PC-3 (cell line): ENCODE results near the gene CSMD2. TPM values are rescaled to one million over a fixed set of nuclear protein-coding genes. Genes with fewer than 3 reads are reported as not detected.

Source experiments
- ATAC-seq: fragments of 200-7000 bp; cut with Tn5 transposase; 2 replicates; pipeline ENCODE4 v1.9.1; 2020; ENCODE audit warnings: mild to moderate bottlenecking, moderate library complexity
- BruUV-seq: library from RNA; stranded (reverse); fragments of 400-500 nt; replicated peaks from 2 replicates; lab custom pipeline; 2021; lab: Mats Ljungman, UMichigan
- CTCF ChIA-PET: fragments of 300-600 bp; sonication (Branson Sonifier 250); formaldehyde crosslinking; loops from one replicate; lab custom pipeline; 2022; ENCODE audit warnings: antibody characterized with exemption; lab: Charles Lee
- POLR2A ChIA-PET: fragments of 300-600 bp; sonication (Branson Sonifier 250); formaldehyde crosslinking; loops from one replicate; lab custom pipeline; 2022; ENCODE audit warnings: antibody characterized with exemption; ENCODE audit not compliant: unreplicated experiment; lab: Charles Lee
- DNase-seq: peaks from one replicate; pipeline ENCODE4 v3.0.0-alpha.2; 2015
- H2AFZ ChIP-seq: fragments of 300-600 bp; sonication (generic); 2 replicates; pipeline ENCODE4 v1.6.0; 2016; ENCODE audit warnings: antibody characterized with exemption, low read length
- H3F3A ChIP-seq: fragments of 300-600 bp; sonication (generic); one replicate; pipeline ENCODE4 v1.6.0; 2017; ENCODE audit warnings: antibody characterized with exemption, low read length, control low read depth, mild to moderate bottlenecking; ENCODE audit not compliant: unreplicated experiment
- H3K27ac ChIP-seq: fragments of 300-600 bp; sonication (generic); 2 replicates; pipeline ENCODE4 v1.5.1; 2016; ENCODE audit warnings: mild to moderate bottlenecking, low read length
- H3K27me3 ChIP-seq: fragments of 300-600 bp; sonication (generic); 2 replicates; pipeline ENCODE4 v1.6.1; 2016; ENCODE audit warnings: low read length, mixed read lengths
- H3K36me3 ChIP-seq: fragments of 300-600 bp; sonication (generic); 2 replicates; pipeline ENCODE4 v1.6.1; 2016; ENCODE audit warnings: low read depth, mixed run types, low read length, mixed read lengths
- H3K4me1 ChIP-seq: fragments of 300-600 bp; sonication (generic); 2 replicates; pipeline ENCODE4 v1.5.1; 2016; ENCODE audit warnings: low read length; ENCODE audit not compliant: insufficient read depth
- H3K4me2 ChIP-seq: fragments of 300-600 bp; sonication (generic); 2 replicates; pipeline ENCODE4 v1.6.0; 2016; ENCODE audit warnings: low read length
- H3K4me3 ChIP-seq: fragments of 300-600 bp; sonication (generic); 2 replicates; pipeline ENCODE4 v1.5.1; 2016; ENCODE audit warnings: mild to moderate bottlenecking, low read length, mixed read lengths
- H3K79me2 ChIP-seq: fragments of 300-600 bp; sonication (generic); 2 replicates; pipeline ENCODE4 v1.6.1; 2017; ENCODE audit warnings: low read length, mixed read lengths
- H3K9ac ChIP-seq: fragments of 300-600 bp; sonication (generic); 2 replicates; pipeline ENCODE4 v1.6.0; 2016; ENCODE audit warnings: mild to moderate bottlenecking, low read length
- H3K9me2 ChIP-seq: fragments of 300-600 bp; sonication (generic); replicated peaks from 2 replicates; pipeline ENCODE4 v1.6.1; 2016; ENCODE audit warnings: mixed run types, low read length, mixed read lengths
- H3K9me3 ChIP-seq: fragments of 300-600 bp; sonication (generic); 2 replicates; pipeline ENCODE4 v1.6.1; 2016; ENCODE audit warnings: low read length, mixed read lengths
- H4K20me1 ChIP-seq: fragments of 300-600 bp; sonication (generic); 2 replicates; pipeline ENCODE4 v1.6.1; 2016; ENCODE audit warnings: low read length, mixed read lengths
- EZH2 ChIP-seq: fragments of 300-600 bp; sonication (generic); IDR thresholded peaks from one replicate; pipeline ENCODE4 v1.6.1; 2017; ENCODE audit warnings: antibody characterized with exemption, mild to moderate bottlenecking, low read length; ENCODE audit not compliant: unreplicated experiment
- EZH2phosphoT487 ChIP-seq: fragments of 300-600 bp; sonication (generic); IDR thresholded peaks from 2 replicates; pipeline ENCODE4 v1.6.1; 2018; ENCODE audit warnings: mild to moderate bottlenecking, antibody characterized with exemption, low read length, borderline replicate concordance
- intact Hi-C: fragments of 100-400 bp; cut with micrococcal nuclease; formaldehyde crosslinking; loops from 2 replicates; pipeline ENCODE4 v1.9.0; 2023
- total RNA-seq: library from RNA; depleted of rRNA; stranded (reverse); fragments of >200 nt; gene quantifications from 2 replicates; pipeline ENCODE4 v1.2.3, GENCODE V29; 2014
- TF ChIP-seq, protein P1 (sequence below): fragments of 300-600 bp; sonication (generic); conservative IDR thresholded peaks from 2 replicates; pipeline ENCODE4 v1.5.1; 2017; ENCODE audit warnings: antibody characterized with exemption, low read depth, mild to moderate bottlenecking, low read length

CSMD2 gene
- total RNA-seq, 1 experiment from 2014 or later: not detected

DNA sequence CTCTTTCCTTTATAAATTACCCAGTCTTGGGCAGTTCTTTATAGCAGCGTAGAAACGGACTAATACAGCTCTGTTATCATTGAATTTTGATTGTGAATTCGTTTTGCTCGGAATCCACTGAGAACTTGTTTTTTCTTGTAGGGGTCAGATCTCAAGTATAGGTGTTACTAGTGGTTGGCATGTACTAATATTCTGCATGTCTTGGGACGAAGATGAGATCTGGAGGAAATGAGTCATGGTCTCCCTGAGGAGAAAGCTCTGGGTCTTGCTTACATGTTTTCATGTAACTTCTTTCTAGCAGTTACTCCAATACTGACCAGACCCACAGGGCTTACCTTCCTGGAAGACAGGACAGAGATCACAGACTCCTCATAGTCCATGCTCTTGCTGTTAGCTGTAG, 662.3 kb downstream of the CSMD2 start:
- intact Hi-C loops: no loop called here
- H3K27me3 ChIP-seq: no peaks in the 10 kb centered on the region
- H3K4me2 ChIP-seq: no peak overlapping the region
- no peaks in the 10 kb centered on the region for H3K4me1 ChIP-seq
- H4K20me1 ChIP-seq: no peaks in the 10 kb centered on the region
- H3K36me3 ChIP-seq: no peaks in the 10 kb centered on the region
- no peak overlapping the region for H3K27ac ChIP-seq
- no peak overlapping the region for H3K4me3 ChIP-seq
- H3F3A ChIP-seq: no peaks in the 10 kb centered on the region
- no peaks in the 10 kb centered on the region for H3K9me2 ChIP-seq
- no peaks in the 10 kb centered on the region for H3K9me3 ChIP-seq
- H3K79me2 ChIP-seq: no peaks in the 10 kb centered on the region
- no peak for ATAC-seq
- DNase-seq: no peak
- ChIA-PET CTCF (no interaction called here), POLR2A (no interaction called here)
- no peak overlapping the region for H2AFZ ChIP-seq
- TF ChIP-seq EZH2phosphoT487 (no peak), EZH2 (no peak)
- TF ChIP-seq, protein P1, sequence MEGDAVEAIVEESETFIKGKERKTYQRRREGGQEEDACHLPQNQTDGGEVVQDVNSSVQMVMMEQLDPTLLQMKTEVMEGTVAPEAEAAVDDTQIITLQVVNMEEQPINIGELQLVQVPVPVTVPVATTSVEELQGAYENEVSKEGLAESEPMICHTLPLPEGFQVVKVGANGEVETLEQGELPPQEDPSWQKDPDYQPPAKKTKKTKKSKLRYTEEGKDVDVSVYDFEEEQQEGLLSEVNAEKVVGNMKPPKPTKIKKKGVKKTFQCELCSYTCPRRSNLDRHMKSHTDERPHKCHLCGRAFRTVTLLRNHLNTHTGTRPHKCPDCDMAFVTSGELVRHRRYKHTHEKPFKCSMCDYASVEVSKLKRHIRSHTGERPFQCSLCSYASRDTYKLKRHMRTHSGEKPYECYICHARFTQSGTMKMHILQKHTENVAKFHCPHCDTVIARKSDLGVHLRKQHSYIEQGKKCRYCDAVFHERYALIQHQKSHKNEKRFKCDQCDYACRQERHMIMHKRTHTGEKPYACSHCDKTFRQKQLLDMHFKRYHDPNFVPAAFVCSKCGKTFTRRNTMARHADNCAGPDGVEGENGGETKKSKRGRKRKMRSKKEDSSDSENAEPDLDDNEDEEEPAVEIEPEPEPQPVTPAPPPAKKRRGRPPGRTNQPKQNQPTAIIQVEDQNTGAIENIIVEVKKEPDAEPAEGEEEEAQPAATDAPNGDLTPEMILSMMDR: no peak
- no peak overlapping the region for H3K9ac ChIP-seq
- no TSS peak for BruUV-seq

DNA sequence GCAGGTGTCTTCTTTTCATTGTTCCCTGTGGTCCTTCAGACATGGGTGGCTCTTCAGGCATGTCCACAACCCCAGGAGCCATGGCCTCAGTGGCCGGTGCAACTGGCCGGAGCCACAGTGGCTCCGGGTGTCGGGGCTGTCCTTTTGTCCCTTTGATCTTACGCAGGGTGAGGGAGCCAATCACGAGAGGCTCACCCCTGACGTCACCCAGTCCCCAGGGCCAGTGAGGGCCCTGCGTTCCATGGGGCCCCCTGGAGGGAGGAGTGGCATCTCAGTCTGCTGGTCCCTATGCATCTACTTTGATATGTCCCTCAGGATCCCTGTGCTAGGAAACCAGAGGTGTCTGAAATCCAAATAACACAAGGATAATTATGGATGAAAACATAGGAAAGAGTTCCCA, 663.3 kb downstream of the CSMD2 start:
- ChIA-PET CTCF (no interaction called here), POLR2A (no interaction called here)
- H3K9me2 ChIP-seq: no peaks in the 10 kb centered on the region
- intact Hi-C loops: no loop called here
- no peak overlapping the region for H3K4me3 ChIP-seq
- H3F3A ChIP-seq: no peaks in the 10 kb centered on the region
- H3K36me3 ChIP-seq: no peaks in the 10 kb centered on the region
- BruUV-seq: no TSS peak
- H3K4me2 ChIP-seq: no peak overlapping the region
- no peaks in the 10 kb centered on the region for H3K79me2 ChIP-seq
- H4K20me1 ChIP-seq: no peaks in the 10 kb centered on the region
- no peaks in the 10 kb centered on the region for H3K9me3 ChIP-seq
- ATAC-seq (no peak), DNase-seq (no peak)
- TF ChIP-seq, protein P1: no peak
- TF ChIP-seq EZH2 (no peak), EZH2phosphoT487 (no peak)
- no peak overlapping the region for H2AFZ ChIP-seq
- no peak overlapping the region for H3K27ac ChIP-seq
- no peaks in the 10 kb centered on the region for H3K4me1 ChIP-seq
- H3K27me3 ChIP-seq: no peaks in the 10 kb centered on the region
- no peak overlapping the region for H3K9ac ChIP-seq

DNA sequence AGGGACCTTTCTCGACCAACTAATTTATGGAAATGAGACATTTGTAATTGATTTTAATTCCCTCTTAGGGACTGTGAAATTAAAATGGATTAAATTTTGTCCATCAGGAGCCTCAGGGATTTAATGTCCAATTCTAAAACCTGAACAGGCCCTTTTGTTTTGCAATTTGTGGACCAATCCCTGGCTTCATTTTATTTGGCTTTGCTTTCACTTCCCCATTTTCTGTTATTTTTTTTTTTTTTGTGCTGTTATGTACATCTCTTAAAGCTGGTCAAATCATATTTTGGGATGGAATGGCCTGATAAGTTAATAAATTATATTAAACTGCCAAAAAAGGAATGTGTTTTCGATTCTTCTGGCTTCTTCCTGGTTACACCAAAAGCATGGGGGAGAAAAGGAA, 663.7 kb downstream of the CSMD2 start:
- intact Hi-C loops: no loop called here
- Histone ChIP-seq H3K27ac (no peak overlapping the region), H4K20me1 (no peaks in the 10 kb centered on the region), H3K27me3 (no peaks in the 10 kb centered on the region), H3K9me2 (no peaks in the 10 kb centered on the region), H3K9me3 (no peaks in the 10 kb centered on the region), H3K36me3 (no peaks in the 10 kb centered on the region), H2AFZ (no peak overlapping the region), H3K4me1 (no peaks in the 10 kb centered on the region), H3K79me2 (no peaks in the 10 kb centered on the region), H3K4me2 (no peak overlapping the region), H3F3A (no peaks in the 10 kb centered on the region), H3K4me3 (no peak overlapping the region), H3K9ac (no peak overlapping the region)
- BruUV-seq: no TSS peak
- DNase-seq (no peak), ATAC-seq (no peak)
- ChIA-PET POLR2A (no interaction called here), CTCF (no interaction called here)
- TF ChIP-seq EZH2 (no peak), EZH2phosphoT487 (no peak)
- TF ChIP-seq, protein P1: no peak
